ENCODE data around the gene SOCS2.
A peak's percentile ranks its signal among the peaks of the same experiment; 100 is the strongest.

Gene SOCS2

GRCh38 chr12:93567174-93567573, 5.3 kb upstream of the SOCS2 start:
- no peak for DNase-seq (ENCODE audit: low read depth in 2 of 2)

DNA sequence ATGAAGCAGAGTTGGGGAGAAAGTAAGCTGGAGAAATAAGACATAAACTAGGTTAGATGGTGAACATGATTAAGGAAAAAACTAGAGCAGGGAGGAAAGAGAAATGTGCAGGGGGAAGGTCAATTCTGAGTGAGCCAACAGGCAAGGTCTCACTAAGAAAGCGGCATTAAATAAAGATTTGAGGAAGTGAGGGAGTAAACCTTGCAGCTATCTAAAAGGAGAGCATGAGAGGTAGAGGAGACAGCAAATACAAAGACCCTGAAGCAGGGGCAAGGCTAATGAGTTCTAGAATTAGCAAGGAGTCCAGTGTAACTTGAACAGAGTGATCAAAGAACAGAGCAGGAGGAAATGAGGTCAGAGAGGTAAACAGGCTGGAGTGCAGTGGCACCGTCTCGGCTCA, 4.4 kb upstream of the SOCS2 start:
- no peak for DNase-seq (ENCODE audit: low read depth in 2 of 2)

DNA sequence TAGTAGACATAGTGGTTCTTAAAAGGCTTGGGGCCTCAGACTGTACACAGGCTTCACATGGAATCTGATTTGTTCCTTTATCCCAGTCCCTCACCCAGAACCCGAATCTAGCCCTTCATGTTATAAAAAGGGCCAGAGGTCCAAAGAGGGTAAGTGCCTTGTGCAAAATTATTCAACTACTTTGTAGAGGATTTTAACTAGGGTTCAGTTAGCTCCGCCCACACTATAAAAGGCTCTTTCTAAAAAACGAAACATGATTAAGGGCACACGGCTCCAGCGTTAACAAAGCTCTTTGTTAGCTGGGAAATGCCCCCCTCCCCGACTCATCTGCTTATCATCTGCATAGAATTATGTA, 3.2 kb upstream of the SOCS2 start:
- no peak for DNase-seq (ENCODE audit: low read depth in 2 of 2)

DNA sequence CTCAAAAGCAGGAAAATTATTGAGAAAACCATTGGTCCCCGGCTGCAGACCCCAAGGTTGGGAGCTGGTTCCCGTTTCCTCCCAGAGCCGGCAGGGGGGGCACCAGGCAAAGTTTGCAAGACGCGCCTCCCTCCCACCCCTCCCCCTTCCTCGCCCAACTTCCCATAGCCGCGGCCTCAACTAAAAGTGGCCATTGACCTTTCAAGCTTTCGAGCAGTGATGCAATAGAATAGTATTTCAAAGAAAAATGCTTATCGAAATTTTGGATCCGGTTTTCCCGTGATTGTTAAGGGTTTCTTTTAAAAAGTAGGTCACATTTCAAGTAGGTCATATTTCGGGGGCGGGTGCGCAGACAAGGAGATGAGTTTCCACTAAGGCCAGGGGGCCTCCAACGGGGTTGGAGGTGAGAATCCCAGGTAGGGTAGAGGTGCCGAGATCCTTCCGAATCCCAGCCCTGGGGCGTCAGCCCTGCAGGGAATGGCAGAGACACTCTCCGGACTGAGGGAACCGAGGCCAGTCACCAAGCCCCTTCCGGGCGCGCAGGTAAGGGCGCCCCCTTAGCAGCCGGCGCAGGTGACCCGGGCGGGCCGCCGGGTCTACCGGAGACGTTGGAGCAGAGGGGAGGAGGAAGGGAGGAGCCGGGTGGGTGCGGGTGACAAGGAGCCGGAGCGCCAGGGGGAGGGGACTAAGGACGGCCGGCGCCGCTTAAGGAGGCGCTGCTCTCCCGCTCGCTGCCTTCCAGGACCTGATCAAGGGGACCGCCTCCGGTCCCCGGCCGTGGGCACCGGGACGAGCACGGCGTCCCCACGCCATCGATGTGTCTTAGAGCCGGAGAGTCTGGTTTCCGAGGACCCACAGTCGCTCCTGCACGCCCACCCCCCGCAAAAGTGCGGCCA, 2.6 kb upstream of the SOCS2 start:
- peak; percentile 61 to 74 for DNase-seq (ENCODE audit: low read depth in 2 of 2)

DNA sequence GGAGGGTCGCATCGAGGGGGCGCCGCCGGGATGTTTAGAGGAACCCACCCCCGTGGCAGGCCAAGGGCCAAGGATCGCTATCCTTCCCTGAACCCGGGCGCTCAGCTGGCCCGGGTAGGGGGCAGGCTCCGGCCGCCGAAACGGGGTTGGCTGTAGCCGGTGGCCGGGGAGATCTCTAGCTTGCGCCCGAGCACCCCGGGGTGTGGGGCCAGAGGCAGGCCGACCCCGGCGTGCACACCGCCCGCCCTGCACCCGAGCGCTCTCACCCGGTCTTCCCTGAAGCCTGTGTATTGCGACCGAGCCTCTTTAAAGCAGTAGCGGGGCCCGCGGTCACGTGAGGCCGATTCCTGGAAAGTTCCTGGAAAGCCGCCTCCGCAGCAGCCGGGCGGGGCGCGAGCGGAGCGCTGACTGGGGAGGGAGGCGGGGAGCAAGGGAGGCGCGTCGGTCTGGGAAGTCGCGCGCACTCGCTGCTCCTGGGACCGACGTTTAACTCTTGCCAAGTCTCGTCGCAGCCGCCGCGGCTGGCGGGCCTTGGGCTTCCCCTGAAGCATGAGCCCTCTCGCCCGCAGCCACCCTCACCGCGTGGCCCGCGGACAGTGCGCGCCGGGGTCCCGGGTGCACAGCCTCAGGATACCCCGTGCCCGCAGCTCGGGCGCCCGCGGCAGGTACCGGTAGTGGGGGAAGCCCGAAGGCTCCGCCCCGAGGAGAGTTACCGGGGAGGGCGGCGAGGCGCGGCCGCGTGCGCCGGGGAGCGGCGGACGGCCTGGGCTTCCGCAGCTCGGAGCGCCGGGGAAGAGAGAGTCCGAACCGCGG, 1.7 kb upstream of the SOCS2 start:
- DNase-seq (ENCODE audit: low read depth in 2 of 2) = peak; percentile 84 to 86

DNA sequence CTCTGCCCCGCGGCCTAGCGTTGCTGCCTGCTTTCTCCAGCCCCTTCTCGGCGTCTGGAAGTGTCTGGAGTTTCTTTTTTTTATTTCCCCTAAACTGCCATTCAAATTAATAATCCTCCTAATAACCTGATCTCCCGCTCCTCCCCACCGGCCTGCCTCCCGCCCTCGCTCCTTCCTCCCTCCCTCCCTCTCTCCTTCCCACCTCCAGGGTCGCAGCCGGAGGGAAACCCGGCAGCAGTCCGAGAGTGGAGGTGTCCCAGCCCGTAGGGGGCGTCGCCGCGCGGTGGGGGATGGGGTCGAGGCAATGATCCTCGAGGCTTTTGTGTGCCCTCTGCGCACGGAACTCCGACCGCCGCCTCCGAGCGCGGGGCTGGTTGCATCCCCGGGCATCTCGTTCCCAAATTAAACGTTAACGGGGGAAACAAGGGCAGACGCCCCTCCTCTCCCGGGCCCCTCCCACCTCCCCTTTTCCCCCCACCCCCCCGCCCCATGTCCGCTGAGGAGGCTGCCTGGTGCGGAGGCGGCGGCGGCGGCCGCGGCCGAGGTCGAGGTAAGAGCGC, 1.0 kb upstream of the SOCS2 start:
- DNase-seq (ENCODE audit: low read depth in 2 of 2) = peak; percentile 45 to 55

- no peak for DNase-seq (ENCODE audit: low read depth in 2 of 2)
Measured at GRCh38 chr12:93572712-93573551, 457 bp downstream of the SOCS2 start.

DNA sequence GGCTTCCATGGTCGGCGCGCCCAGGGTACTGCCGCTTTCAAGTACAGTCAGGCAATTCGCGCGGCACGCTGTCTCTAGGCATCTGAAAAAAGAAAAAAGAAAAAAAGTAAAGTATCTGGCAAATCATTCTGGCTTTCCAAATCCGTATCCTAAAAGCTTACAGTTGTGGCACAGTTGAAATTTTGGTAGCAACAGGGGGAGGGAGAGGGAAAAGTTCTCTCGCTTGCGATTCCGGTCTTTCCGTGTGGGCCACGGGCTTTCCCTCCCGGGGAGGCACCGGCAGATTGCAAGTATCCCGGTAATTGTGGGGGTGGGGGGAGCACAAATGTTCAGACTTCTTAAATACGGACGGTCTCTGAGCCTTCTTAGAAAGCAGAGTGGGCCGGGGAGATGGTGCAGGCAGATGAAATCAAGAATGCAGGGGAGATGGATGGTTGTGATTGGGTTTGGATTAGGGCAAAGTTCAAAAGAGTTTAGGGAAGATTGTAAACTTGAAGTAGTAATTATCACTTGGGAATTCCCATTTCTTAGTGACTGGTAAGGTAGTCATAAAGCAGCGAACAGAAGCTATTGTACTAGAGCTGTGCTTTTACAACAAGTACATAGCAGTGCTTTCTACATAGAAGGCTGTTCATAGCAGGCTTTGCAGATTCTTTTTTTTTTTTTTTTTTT, 1.2 kb downstream of the SOCS2 start:
- no peak for DNase-seq (ENCODE audit: low read depth in 2 of 2)

- no peak for DNase-seq (ENCODE audit: low read depth in 2 of 2)
Measured at GRCh38 chr12:93577222-93577621, 4.7 kb downstream of the SOCS2 start.

- no peak for DNase-seq (ENCODE audit: low read depth in 2 of 2)
Measured at GRCh38 chr12:93578221-93578620, 5.7 kb downstream of the SOCS2 start.

- no peak for DNase-seq (ENCODE audit: low read depth in 2 of 2)
Measured at GRCh38 chr12:93580682-93581081, 8.2 kb downstream of the SOCS2 start.

DNA sequence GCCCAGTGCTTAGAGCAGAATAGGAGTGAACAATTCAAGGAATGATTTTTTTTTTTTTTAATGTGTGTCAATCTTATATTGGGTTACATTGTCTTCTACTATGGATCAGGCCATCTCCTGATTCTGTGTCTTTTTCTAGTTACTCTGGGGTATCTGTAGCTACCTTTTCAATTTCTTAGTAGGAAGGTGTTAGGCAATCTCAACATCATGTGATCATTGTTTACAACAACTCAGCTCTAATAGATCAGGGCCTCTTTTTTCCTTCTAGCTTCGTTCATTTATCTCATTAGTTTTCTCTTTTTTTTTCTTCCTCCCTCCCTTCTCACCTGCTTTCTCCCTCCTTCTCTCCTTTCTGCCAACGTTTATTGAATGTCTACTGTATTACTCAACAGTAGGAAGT, 8.9 kb downstream of the SOCS2 start:
- DNase-seq (ENCODE audit: low read depth in 2 of 2) = no peak

- no peak for DNase-seq (ENCODE audit: low read depth in 2 of 2)
Measured at GRCh38 chr12:93582351-93582750, 9.9 kb downstream of the SOCS2 start.

GRCh38 chr12:93583627-93584392, 11.3 kb downstream of the SOCS2 start:
- no peak for DNase-seq (ENCODE audit: low read depth in 2 of 2)

DNA sequence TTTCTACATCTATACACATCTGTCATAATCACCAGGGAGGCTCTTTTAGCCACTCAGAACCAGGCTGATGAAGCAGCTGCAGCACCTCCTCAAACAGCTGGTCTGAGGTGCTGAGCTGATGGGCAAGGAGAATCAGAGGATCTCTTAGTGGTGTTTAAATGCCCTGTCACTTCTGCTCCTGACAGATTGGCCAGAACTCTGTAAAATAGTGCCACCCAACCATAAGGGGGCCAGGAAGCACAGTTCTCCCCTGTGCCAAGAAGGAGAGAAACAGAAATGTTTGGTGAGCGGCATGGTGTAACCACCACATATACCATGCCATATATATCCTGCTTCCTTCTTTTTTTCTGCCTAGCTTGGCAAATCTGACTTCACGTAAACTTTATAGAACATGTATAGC, 12.8 kb downstream of the SOCS2 start:
- no peak for DNase-seq (ENCODE audit: low read depth in 2 of 2)

- DNase-seq (ENCODE audit: low read depth in 2 of 2) = no peak
Measured at GRCh38 chr12:93587611-93588010, 15.1 kb downstream of the SOCS2 start.

GRCh38 chr12:93589081-93589480, 16.6 kb downstream of the SOCS2 start:
- DNase-seq (ENCODE audit: low read depth in 2 of 2) = no peak

GRCh38 chr12:93591137-93591868, 18.8 kb downstream of the SOCS2 start:
- no peak for DNase-seq (ENCODE audit: low read depth in 2 of 2)

GRCh38 chr12:93592641-93593406, 20.3 kb downstream of the SOCS2 start:
- DNase-seq (ENCODE audit: low read depth in 2 of 2) = no peak
